GM10266 (cell line): Measurements from ENCODE around the gene LY6G5C.

Experiments used
- DNase-seq: peaks from one replicate; pipeline ENCODE4 v3.0.0; 2012; ENCODE audit errors: extremely low spot score
- TF ChIP-seq, protein P1 (sequence below): IDR thresholded peaks from 2 replicates; pipeline ENCODE4 v1.5.1; 2012; ENCODE audit warnings: mild to moderate bottlenecking, low read depth; ENCODE audit not compliant: control insufficient read depth, insufficient read depth; ENCODE audit errors: missing control alignments

The LY6G5C gene

DNA sequence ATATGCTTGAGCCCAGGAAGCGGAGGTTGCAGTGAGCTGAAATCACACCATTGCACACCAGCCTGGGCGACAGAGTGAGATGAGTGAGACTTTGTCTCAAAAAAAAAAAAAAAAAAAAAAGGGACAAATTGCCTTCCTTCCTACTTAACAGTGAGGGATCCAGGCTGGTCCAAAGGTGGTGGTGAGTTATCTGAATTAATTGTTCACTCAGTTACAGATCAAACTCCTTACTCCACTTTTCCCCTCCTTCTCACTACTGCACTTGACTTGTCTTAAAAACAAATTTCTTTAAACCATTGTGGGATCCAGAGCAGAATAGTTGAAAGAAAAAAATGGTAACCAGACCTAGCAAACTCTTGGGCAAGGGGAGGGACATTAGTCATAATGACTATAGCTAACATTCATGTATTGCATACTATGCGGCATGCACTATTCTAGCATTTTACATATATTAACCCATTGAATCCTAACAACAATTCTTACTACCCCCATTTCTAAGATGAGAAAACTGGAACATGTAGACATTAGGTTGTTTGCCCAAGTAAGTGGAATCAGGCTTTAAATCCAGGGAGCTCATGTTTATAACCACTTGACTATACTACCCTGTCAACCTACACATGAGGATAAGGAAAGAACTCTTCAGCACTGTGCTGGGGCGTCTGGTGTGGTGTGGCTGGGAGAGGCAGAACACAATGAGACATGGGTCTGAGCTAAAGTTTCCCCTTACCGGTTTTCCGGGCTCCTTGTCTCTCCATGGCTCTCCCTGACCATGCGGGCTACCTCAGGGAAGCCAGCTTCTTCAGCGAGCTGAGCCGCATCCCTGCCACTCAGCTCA lies 17.5 kb downstream of the LY6G5C start:
- DNase-seq = no peak
- TF ChIP-seq, protein P1, sequence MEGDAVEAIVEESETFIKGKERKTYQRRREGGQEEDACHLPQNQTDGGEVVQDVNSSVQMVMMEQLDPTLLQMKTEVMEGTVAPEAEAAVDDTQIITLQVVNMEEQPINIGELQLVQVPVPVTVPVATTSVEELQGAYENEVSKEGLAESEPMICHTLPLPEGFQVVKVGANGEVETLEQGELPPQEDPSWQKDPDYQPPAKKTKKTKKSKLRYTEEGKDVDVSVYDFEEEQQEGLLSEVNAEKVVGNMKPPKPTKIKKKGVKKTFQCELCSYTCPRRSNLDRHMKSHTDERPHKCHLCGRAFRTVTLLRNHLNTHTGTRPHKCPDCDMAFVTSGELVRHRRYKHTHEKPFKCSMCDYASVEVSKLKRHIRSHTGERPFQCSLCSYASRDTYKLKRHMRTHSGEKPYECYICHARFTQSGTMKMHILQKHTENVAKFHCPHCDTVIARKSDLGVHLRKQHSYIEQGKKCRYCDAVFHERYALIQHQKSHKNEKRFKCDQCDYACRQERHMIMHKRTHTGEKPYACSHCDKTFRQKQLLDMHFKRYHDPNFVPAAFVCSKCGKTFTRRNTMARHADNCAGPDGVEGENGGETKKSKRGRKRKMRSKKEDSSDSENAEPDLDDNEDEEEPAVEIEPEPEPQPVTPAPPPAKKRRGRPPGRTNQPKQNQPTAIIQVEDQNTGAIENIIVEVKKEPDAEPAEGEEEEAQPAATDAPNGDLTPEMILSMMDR = no peak

DNA sequence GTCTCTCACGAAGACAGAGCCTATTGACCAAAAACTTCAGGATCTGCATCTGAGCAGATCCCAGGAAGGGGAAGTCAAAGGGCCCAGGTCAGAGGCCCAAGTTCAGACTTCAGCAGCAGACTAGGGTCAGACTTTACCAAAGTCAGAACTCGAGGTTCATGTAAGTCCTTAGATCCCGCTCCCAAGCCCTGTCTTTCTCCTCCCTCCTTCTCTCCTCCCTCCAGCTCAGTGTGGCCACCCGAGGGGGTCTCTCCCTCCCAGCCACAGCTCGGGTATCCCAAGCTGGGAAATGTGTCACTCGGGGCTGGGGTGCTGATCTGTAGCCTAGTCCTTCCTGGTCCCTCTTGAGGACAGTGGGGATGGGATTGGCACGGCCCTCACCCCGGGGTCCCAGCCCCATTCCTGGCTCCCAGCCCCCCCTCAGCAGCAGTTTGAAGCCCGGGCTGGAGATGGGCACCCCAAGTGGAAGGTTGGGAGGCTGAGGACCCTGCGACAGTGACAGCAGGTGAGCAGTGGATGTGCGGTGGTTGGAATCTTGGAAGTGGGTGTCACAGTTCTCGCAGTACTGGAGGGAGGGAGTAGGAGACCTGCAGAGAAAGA lies 18.6 kb downstream of the LY6G5C start:
- TF ChIP-seq, protein P1 = no peak
- DNase-seq = no peak

DNA sequence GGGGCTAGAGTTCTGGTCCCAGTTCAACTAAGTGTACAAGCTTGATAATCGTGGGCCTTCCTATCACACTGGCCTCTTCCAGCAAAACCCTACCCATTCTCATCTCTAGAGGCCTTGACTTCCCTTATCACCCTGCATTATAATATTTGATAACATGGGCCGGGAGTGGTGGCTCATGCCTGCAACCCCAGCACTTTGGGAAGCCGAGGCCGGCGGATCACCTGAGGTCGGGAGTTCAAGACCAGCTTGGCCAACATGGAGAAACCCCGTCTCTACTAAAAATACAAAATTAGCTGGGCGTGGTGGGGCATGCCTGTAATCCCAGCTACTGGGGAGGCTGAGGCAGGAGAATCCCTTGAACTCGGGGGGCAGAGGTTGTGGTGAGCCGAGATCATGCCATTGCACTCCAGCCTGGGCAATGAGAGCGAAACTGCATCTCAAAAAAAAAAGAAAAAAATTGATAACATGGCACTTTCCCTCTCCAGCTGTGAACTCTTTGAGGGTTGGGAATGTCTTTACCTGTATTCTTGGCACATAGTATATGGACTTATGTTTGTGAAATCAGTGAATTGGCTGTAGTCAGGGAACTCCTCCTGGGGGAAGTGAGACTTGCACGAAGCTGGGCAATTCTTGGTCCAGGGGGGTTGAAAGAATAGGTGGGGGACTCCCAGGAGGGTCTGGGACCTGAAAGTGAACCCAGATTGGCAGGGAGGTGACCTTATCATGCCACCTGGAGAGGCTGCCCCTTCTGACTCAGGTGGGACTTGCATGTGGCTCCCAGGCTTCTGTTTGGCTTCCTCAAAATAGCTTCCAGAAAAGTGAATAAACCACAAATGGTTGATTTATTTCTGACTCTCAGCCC lies 19.4 kb downstream of the LY6G5C start:
- DNase-seq = no peak
- TF ChIP-seq, protein P1 = no peak

DNA sequence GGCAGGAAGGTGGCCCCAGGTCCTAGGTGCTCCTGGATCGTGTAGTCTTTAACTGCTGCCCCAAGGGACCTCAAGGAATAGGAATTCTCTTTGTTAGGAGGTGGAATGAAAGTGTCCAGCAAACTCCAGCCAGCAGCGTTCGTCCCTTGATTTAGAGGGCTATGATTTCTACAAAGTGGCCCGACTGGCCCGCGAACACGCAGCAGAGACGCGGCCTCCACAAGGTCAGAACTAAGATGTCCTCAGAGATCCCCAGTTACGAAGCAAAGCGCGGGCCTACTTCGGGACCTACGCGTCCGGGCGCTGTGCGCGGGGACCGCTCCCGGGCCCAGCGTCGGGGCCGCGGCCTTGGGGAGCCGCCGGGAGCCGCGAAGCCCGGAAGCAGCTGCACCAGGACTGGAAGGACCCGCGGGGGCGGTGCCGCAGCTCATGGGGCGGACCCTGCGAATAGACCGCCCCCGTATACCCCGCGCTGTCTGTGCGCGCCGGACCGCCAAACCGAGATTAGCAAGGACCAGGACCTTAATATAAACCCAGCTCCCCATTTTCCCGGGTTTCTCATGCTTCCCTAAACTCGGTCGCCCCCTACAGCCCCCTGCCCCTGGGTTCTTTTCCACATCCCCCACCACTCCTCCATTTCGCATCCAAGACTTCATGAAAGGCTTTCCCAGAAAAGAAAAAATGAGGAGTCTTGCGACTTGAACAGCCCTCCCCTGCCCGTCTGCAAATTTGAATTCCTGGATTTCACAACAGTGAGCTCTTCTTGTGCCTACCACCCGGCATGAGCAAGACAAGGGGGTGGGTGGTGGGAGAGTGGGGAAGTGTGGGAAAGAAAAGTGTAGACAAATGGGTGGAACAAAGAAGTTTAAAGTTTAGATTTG lies 20.2 kb downstream of the LY6G5C start, which contains the start of gene C6orf47:
TSS of gene C6orf47 (minus strand) at position 398 of the 881 bp plus-strand sequence. CDS start 831 bp downstream, outside the sequence.
- peak; percentile 85 for DNase-seq
- TF ChIP-seq, protein P1 = no peak

DNA sequence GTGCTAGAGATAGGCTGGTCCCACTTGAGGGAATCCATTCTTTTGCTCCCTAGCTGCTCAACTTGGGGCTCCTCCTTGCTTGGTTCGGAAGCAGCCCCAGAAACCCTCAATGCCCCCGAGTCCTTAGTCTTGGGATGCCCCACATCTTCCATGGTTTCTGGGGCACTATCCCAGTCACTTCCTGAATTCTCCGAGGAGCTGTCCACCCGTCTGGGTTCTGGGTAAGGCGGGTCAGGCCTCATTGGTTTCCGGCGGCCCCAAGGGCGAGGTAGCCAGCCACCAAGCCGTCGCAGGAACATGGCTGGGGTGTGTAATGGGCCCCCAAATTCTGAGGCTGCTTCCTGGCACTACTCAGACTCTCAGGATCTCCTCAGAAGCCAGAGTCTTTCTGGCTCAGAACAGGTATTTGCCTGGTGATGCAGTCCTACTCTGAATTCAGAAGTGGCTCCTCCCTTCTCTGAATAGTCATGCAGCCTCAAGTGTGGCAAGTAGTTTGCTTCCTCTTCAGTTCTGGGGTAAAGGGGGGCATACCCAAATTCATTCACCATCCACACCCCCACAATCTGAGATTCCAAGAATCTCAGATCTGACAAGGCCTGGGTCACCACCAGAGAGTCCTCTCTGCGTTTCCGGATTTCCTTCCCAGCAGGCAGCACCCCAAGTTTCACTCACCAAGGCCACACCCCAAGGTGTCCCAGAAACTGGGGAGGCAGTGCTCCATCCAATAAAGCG lies 21.1 kb downstream of the LY6G5C start:
- no peak for DNase-seq
- TF ChIP-seq, protein P1 = no peak

DNA sequence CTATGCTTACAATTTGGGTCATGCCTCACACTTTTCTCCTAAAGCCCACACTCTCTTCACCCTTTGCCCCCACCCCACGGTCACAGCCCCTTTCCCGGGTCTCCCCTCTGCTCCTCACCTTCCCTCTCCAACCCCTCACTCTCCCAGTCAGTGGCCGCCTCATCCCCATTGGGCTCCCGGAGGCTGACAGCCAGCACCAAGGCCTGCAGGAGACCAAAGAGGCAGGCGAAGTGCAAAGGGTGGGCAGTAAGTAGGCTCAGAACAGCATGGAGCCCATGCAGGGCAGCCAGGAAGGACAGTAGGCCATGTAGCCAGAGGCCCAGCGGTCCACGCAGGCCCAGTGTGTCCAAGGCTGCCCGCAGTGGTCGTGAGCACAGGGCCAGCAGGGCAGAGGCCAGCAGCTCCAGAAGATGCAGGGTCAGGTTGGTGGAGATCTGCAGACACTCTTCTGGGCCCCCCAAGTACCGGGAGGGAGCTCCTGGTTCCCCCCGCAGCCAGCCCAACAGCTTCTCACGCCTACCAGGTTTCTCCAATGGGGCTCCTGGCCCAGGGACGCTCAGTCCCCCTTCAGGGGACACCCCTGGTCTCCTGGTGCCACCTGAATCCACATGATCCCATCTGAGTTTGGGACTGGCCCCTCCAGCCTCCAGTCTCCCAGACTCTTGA lies 21.8 kb downstream of the LY6G5C start:
- TF ChIP-seq, protein P1 = no peak
- DNase-seq = no peak
